CD4-positive, alpha-beta T cell treated with Interleukin-17A for 1 hour (primary cell): Measurements from ENCODE around the gene RGS3.

Experiments used
- DNase-seq: peaks from one replicate; pipeline ENCODE4 v3.0.0-alpha.2; 2020

Gene RGS3

DNA sequence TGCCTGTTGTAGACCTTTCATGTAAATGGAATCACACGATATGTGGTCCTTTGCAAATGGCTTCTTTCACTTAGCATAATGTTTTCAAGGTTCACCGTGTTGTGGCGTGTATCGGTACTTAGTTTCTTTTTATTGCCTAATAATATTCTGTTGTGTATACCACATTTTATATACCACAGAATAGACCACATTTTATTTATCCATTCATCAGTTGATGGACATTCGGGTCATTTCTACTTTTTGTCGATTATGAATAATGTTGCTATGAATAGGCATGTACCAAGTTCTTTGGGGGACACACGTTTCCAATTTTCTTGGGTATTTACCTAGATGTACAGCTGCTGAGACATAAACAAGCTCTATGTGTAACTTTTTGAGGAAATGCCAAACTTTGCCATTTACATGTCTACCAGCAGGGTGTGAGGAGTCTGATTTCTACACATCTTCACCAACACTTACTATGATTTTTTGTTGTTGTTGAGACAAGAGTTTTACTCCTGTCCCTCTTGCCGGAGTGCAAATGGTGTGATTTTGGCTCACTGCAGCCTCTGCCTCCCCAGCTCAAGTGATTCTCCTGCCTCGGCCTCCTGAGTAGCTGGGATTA, 144.7 kb downstream of the RGS3 start:
- DNase-seq, result no peak

DNA sequence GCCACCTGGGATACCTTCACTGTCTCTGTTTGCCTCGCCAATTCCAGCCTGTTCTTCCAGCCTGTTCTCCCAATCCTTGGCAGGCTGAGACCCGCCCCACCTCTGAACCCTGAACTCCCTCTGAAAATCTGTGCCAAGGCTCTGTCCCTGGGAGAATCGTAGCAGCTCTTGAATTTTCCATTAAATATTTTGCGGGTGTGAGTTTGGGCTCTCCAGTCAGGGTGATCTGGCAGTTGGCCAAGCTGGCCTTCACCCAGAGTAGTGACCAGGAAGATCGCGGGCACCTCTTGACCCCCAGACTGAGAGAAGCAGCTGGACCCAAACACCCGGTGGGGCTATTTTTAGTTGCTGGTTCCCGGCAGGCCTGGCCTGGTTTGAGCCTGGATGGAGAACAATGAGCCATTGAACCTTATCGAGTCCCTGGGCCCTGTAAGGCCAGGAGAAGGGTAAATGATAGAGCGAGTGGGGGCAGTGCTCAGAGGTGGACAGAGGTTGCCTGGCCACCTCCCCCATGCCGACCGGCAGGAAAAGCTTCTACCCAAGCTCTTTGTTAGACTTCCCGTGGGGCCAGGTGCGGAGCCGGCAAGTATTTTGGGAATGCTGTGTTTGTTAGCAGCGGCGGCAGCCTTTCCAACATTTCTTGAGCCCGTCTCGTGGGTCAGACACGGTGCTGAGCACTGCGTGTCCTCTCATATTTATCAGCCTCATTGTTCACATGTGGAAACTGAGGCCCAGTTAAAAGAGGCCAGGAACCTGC, 146.2 kb downstream of the RGS3 start:
- DNase-seq, result no peak

DNA sequence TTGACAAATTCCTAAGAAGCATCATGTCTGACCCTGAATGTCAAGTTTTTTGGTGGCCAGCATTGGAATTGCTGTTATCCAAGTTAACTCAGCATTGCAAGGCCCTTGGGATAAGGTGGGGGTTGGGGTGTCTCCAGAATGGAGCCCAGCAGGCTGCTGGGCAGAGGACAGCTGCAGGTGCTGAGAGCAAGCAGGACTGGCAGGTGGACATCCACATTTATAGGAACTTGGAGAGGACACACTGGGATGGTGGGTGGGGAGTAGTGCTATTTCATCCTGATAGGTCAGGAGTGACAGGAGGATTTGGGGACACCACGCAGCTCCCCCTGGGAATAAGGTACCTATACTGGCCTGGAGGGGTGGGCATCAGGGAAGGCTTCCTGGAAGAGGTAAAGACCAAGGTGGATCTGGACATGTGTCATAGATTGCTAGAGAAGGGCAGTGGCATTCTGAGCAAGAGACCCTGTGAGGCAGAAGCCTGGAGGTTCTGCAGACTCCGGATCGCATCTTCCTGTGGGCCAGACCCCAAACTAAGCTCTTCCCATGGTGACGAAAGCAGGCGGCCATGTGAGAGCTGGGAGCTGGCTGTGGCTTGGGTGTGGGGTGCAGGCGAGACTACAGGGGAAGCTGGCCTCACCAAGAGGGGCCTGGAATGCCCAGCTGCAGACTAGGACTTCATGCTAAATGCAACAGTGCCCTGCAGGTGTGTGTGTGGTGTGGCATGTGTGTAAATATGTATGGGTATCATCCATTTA, 148.1 kb downstream of the RGS3 start:
- DNase-seq, result no peak

DNA sequence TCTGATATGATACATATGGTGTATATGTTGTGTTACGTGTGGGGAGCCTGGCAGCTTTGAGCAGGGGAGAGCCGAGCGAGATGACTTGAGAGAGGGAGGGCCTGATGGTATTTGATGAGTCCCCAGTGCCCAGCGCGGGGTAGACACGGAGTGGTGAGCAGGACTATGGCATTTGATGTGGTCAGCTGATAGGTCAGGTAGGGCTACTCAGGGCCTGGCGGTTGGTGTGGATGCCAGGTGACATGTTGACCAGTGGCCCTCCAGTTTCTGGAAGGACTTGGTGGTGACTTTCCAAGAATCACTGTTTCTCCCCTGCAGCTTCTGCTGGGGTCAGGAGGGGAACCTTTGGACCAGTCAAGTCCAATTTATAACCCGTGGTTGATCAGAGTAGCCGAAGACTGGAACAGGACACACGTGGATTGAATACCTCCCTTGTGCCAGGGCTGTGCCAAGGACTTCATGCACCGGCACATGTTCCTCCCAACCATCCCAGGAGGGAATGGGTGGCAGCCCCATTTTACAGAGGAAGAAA, 148.8 kb downstream of the RGS3 start:
- DNase-seq, result no peak

DNA sequence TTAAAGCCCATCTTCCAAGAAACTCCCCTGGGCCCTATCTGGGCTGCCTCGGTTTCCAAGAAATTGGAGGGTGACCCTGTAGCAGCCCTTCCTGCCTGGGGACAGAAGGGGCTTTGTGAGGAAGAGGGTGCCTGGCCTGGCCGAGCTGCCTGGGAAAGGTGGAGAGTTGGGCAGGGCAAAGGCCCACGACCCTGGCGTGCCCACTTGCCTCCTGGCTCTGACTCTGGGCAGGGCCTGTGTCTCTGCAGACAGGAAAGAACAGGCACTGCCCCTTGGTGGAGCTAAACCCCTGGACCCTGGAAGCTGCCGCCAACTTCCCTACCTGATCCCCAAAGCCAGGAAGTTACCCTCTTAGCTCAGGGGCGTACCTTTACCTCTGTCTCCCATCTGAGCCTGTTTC, 149.3 kb downstream of the RGS3 start:
- DNase-seq, result no peak

DNA sequence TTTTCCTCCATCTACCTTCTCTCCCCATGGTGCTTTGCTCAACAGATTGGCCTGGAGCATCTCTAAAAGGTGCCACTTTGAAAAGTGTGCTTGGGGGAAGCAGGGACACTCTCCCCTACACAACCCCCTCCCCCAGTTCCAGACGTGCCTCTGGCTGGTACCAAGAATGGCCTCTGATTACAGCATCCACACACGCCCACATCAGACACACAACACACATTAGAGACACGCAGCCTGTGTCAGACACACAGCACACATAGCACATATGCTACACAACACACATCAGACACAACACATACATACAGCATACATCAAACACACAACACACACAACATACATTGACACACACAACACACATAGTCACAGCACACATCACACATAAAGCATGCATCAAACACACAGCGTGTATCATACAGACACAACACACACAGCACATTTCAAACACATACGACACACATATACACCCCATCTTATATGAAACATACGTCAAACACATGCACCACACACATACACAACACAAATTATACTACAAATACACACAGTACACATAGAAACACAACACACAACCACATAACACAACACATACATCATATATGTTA, 150.4 kb downstream of the RGS3 start:
- DNase-seq, result no peak

DNA sequence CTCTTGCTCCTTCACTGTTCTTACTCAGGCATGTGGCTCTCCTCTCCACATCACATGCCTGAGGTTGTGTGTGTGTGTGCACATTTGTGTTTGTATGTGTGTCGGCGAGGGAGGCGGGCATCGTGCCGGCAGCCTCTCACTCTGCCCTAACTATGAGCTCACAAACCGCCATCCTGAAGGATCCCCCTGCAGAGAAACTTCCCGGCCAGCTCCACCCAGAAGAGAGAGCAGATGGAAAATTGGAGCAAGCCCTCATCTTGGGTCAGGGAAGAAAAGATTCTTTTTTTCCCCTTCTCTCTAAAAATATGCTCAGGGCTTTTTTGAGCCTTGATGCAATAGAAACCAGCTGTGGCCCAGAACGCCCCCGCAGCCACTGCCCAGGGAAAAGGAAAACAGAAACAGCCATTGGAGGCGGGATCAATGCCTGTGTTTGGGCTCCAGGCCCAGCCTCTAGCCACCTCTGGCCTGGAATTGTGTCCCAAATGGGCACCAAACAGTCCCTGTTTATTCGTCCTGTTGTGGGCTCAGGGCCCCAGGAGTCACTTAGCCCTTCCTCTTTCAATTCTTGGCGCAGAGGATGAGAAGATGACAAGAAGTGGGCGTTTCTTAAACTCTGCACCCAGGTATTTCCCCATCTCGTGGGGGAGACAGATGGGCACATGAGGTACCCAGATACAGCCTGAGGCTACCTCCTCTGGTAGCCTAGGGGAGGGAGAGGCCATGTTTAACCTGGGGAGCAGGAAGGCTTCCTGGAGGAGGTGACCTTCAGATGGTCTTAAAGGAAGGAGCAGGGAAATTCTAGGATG, 151.5 kb downstream of the RGS3 start:
- DNase-seq, result no peak

DNA sequence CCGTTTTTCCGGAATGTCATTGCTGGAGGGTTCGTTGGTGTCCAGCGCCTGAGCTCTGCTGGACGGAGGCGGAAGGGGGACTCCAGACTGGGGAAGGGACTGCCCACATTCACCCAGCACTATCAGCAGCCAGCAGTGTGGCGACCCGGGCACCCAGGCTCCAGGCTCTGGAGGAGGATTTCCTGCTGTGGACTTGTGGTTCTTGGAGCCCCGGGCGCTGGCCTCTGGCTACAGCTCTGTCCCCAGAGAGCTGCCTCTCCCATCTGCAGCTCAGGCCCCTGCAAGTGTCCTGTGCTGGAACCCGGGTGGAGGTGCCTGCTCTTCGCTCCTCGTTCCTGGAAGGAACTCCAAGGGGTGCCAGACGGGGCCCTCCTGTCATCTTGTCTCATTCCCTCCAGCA, 152.6 kb downstream of the RGS3 start:
- DNase-seq, result no peak

DNA sequence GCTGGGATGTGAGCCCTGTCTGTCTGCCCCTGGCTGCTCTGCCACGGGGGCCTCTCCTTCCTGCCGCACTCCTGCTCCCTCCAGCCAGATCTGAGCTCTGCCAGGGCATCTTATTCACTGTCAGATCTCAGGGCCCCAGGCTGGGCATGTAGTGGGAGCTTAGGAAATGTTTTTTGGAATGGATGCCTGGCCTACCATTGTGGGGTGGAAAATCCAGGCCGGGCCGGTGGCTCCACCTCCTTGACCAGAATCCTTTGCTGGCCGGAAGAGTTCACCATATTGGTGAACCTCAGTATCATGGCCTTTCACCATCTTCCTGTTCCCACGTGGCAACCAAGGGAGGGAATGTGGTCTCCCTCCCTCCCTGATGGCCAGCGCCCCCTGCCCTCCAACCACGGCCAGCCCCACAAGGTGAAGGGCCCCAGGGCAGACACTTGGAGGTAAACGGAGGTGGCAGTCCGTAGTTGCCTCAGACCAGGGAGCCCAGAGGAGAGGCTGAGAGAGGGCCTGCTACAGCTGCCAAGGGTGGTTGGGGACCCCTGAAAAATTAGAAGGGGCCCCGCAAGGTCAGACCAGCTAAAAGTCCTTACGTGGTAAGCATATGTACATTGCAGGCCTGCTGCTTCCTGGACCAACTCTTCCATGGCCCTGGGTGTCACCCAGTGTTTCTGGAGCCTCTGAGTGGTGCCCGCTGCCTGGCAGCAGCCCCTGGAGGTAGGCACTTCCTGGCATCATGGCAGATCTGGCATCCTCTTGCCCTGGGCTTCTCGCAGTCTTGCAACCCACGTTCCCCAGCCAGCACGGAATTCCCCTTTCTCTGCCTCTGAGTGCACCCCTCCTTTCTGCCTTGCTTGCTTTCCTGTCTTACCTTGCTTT, 153.3 kb downstream of the RGS3 start:
- no peak for DNase-seq

DNA sequence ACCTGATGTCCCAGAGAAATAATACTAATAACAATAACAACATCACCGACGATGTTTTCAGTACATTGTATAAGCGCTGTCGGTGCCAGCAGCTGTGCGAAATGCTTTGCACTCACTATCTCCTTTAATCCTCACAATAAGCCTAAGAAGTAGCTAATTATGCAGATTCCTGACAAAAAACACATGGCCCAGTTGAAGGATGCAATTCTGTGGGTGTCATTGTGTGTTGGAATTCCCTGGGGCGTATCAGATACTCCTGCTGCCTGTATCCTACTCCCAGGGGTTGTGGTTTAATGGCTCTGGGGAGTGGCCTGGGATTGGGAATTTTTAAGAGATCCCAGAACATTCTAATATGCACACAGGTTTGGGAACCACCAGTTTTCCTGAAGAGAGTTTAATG, 154.0 kb downstream of the RGS3 start:
- DNase-seq, result no peak

DNA sequence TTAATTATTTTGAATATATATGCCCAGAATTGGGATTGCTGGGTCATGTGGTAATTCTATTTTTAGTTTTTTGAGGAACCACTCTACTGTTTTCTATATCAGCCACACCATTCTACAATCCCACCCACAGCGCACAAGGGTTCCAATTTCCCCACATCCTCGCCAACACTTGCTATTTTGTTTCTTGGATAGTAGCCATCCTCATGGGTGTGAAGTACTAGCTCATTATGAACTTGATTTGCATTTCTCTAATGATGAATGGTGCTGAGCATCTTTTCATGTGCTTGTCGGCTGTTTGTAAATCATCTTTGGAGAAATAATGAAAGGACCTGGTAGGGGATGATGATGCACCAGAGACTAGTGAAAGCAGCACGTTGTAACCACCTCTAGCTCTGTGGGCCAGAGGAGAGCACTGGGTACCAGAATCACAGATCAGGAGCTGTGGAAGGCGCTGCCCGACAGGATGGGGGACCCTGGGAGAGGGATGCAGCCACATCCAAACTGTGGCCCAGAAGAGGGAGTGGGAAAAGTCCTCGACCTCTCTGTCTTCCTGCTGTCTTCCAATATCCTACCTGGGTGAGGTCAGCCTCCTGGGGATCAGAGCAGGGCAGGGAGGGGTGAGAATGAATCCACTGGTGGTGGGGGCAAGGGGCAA, 155.4 kb downstream of the RGS3 start:
- no peak for DNase-seq

DNA sequence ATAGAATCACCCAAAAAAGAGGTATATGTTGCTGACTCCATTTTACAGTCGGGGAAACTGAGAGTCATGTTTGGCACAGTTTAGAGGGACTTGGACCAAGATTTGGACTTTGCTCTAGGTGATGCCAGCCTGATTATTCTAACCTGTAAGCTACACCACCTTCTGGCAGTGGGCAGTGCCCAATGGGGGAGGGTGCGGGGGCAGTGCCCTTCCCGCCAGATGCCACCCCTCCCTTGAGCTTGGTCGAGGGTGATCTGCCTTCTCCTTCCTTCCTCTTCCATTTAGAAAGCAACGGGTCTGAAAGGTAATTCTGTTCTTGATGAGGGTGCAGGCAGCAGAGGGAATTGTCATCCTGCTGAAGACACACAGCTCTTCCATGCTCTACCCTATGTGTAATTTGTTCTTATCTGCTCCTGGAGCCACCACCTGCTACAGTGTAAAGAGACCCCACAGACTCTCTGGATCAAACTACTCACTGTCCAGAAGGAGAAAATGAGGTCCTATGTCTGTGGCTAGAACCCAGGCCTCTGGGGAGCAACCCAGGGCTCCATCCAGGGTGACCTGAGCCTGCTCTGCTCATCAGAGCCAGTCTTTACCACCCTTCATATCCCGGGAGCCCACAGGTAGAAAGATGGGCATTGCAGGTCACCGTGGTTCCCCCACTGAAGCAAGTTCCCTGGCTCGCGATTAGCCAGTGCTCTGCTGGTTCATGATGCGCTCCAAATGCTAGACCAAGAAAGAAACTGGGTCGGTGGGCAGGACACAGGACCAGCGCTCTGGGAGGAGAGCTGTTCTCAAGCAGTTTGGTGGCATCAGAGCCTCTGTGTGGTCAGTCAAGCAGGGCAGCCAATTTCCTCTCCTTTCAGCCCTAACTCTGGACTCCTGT, 156.2 kb downstream of the RGS3 start:
- DNase-seq, result no peak

DNA sequence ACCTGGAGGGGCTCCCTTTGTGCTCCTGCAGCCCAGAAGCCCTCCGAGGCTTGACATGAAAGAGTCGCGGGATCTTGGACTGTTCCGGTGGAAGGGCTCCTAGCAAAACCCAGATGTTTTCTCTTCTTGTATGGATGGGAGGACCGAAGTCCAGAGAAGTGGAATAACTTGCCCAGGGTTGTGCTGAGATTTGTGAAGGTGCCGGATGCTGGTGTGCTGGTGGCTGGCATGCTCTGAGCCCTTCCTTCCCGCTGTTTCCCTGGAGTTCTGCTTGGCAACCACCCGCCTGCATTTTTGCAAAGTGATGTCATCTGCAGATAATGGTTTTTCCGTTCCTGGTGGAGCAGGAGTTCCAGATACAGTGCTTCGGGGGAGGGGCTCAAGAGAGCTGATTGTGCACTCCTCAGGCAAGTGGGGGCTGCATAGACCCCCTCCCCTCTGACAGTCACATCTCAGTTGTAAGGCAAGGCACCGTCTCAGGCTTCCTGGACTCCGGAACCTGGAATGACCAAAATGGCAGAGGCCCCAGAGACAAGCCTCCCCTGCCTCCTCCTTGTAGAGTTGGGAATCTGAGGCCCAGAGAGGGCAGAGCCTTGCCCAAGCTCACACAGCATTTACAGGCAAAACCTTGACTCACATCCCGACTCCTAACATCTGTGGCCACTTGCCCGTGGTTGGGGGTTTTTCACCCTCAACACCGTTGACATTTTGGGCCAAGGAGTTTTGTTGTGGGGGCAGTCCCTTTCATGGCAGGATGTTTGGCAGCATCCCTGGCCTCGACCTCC, 157.0 kb downstream of the RGS3 start:
- DNase-seq, result no peak

DNA sequence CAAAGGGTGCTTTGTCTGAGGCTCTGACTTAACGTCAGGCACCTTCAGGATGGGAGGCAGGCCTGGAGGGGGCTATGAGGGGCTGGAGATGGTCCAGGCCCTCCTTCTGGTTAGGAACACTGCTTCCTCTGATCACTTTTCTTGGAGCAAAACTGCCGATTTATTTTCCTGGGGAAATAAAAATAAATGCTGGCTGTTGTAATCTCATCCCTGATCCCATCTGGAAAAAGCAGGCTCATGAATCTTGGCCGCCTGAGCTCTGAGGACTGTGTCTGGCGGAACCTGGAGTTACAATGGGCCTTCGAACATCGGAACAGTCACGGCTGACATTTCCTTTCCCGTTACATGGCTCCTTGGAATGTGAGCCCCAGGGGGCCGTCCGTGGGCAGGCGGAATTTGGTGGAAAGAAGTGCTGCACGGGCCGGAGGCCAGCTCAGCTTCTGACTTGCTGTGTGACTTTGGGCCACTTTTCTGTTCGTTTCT, 157.8 kb downstream of the RGS3 start:
- DNase-seq, result no peak

DNA sequence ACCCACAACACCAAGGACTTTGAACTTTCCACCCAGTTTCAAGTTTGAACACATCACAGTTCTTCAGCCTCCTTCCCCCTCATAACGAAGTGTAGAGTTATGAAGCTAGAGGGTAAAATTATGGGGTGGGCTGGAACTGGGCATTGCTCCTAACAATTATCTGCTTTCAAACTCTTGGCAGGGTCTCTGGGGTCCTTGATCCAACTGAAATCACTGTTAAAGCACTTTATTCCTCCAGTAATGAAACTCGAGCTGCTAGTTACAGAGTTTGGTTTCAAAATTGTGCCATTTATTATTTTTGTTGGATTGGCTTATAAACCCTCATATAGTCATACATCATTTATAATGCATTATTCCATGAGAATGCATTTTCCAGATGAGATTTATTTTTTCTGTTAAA, 158.5 kb downstream of the RGS3 start:
- no peak for DNase-seq

DNA sequence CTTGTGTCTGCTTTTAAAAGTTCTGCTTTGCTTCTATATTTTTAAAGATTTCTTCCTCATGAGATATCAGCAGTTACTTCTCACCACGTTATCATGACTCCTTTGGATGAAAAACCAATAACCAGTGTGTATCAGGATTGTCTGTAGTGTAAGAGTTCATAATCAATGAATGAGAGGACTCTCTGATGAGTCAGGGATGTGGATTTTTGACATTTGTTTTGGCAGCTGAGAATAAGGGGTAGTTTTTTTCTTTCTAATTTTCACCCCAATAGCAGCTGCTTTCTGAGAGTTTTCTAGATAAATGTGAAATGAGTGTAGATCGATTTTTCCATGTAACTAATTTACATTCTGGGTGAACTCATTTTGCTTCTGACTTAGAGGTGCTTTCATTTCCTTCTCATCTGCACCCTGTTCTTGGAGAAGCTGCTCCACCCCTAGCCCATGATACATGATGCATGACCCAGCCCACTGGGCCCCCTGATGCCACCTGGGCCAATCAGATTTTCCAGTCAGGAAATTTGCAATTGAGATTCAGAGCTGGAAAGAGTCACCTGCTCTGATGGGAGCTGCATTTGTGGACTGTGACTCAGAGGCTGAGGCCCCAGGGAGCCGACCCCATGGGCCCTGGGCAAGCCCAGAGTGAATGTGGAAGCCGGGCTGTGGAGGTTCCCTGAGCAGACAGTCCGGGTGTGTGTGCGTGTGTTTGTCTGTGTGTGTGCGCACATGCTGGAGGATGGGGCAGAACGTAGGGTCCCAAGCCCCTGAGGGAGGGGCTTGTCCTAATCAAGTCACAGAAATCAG, 159.3 kb downstream of the RGS3 start:
- DNase-seq, result no peak

DNA sequence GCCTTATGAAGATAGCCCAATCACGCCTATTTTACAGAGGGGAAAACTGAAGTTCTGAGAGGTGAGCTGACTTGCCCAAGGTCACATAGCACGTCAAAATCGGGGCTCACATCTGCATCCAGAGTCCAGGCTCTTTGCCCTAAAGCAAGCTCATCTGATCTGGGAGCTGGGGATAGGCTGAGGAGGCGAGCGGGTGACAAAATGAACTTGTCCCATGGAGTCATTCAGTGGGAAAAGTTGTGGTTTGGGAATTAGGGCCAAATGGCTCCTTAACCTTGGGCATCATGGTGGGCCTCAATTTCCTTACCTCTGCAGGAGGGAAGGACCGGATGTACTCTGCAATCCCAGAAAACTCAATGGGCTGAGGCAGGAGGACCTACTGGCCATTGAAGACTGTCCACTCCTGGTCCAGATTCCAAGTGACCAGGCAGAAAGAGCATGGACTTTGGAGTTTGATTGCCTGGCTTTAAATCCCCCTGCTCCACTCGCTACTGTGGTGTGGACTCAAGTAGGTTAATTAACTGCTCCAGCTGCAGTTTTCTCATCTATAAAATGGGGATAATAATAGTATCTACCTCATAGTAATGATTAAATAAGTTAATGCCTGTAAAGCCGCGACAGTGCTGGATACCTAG, 160.4 kb downstream of the RGS3 start:
- DNase-seq, result no peak

DNA sequence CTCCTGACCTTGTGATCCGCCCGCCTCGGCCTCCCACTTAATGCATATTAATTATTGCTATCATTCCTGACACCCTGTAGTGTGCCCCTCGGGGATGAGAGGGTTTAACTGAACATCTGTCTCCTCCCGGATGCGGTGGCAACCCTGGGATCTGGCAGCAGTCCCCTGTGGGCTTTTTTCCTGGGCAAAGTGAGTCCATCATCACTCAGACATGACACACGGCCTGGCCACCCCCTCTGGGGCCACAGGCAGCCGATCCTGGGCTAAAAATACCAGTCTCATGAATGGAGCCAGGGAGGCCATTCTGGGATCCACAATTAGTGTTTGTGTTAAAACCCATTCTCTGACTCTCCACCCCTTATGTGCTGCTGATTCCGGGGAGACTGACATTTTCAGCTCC, 161.2 kb downstream of the RGS3 start:
- no peak for DNase-seq
